ENCODE results near the gene ZNF341. TPM values are rescaled to one million over a fixed set of nuclear protein-coding genes. Genes with fewer than 3 reads are reported as not detected.

The ZNF341 gene
- total and polyA plus RNA-seq, 9 of the 15 experiments (the other 6 are each of a cell fraction or from before 2014, with no cell fraction given) = 0.08 to 2.6 (median 1.0) TPM

- Histone ChIP-seq H3K4me2 (ENCODE audit: insufficient read depth, low read length) (peak overlapping the region; percentile 94), H4K20me1 (replicated peaks; ENCODE audit: control insufficient read depth, insufficient read depth, low read length) (peaks cover 25% of the 10 kb centered on the region; the same call in 1 of the 2 replicates), H2AFZ (ENCODE audit: low read depth, low read length) (peak overlapping the region; percentile 59; the same call in 1 of the 2 replicates), H3K9ac (ENCODE audit: insufficient read depth in 1 of 2, low read depth in 2 of 2, low read length in 2 of 2) (peak overlapping the region; percentile 75 to 95), H3K27me3 (ENCODE audit: control insufficient read depth in 2 of 2, insufficient read depth in 2 of 2, low read length in 2 of 2) (no peaks in the 10 kb centered on the region), H3K4me1 (replicated peaks in 1 of 2; ENCODE audit: control insufficient read depth in 2 of 2, insufficient read depth in 2 of 2, low read length in 2 of 2) (peaks cover 40 to 57% of the 10 kb centered on the region in 2 experiments), H3K36me3 (ENCODE audit: control insufficient read depth, insufficient read depth, low read length) (peaks cover 13% of the 10 kb centered on the region; the same call in 1 of the 3 replicates), H3K4me3 (peak overlapping the region; percentile 65), H3K79me2 (ENCODE audit: control insufficient read depth, insufficient read depth, low read length) (peaks cover 35% of the 10 kb centered on the region), H3K9me1 (ENCODE audit: control insufficient read depth, insufficient read depth, low read length) (no peaks in the 10 kb centered on the region), H3K27ac (ENCODE audit: extremely low read depth, low read depth, low read length) (peak overlapping the region; percentile 76), H3K9me3 (replicated peaks; ENCODE audit: control insufficient read depth, insufficient read depth, low read depth, low read length) (no peaks in the 10 kb centered on the region)
- 2% methylated on average over 48 of the region's 53 CpGs for WGBS (ENCODE audit: insufficient coverage, low coverage, missing lambda C conversion rate)
- FAIRE-seq (peak; percentile 19), ATAC-seq (peak; percentile 78), DNase-seq (ENCODE audit: extremely low read depth in 1 of 4, low spot score in 3 of 4) (peak; percentile 87 to 93 (median 90))
- TSS peak; percentile 64 for BruUV-seq (replicated peaks)
- ChIA-PET POLR2A (interaction anchor here (0.6 to 2.5 kb wide), 10 partner anchors 10 to 196 kb away, joined by 3 to 17 read pairs (median 4); partner anchors contain the start of genes ACTL10, CBFA2T2 and NECAB3), CTCF (ENCODE audit: low intra/inter-chr PET ratio) (interaction anchor here (0.9 kb wide), 1 partner anchor 47 kb away, joined by 4 read pairs; the partner anchor contains the start of gene ZNF341)
- intact Hi-C loops (cut with micrococcal nuclease) (loop anchor here (5.0 kb wide), 2 partner anchors 47 to 127 kb away; partner anchors contain the start of genes CHMP4B and ZNF341), in situ Hi-C loops (cut with MboI) (no loop called here)
- TF ChIP-seq HMGN3 (IDR thresholded peaks at IDR 0.05; ENCODE audit: borderline replicate concordance, extremely low read depth, insufficient read length, low read depth, low read length) (peak; percentile 16), U2AF1 (optimal IDR thresholded peaks at IDR 0.05; ENCODE audit: low read depth, low read length) (no peak), EP300 (IDR thresholded peaks at IDR 0.05; ENCODE audit: low read length) (no peak), CBX8 (IDR thresholded peaks at IDR 0.05; ENCODE audit: borderline replicate concordance, extremely low read depth, low read depth, low read length, poor library complexity, severe bottlenecking) (no peak), CXXC5 (CRISPR knock-in tag; IDR thresholded peaks at IDR 0.05) (no peak), RNF219 (CRISPR knock-in tag; IDR thresholded peaks at IDR 0.05) (no peak), COPS2 (conservative IDR thresholded peaks at IDR 0.05) (no peak)
- TF ChIP-seq, protein P1, sequence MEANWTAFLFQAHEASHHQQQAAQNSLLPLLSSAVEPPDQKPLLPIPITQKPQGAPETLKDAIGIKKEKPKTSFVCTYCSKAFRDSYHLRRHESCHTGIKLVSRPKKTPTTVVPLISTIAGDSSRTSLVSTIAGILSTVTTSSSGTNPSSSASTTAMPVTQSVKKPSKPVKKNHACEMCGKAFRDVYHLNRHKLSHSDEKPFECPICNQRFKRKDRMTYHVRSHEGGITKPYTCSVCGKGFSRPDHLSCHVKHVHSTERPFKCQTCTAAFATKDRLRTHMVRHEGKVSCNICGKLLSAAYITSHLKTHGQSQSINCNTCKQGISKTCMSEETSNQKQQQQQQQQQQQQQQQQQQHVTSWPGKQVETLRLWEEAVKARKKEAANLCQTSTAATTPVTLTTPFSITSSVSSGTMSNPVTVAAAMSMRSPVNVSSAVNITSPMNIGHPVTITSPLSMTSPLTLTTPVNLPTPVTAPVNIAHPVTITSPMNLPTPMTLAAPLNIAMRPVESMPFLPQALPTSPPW (CRISPR knock-in tag; IDR thresholded peaks at IDR 0.05) = no peak; the same call in 1 of the 2 replicates
- TF ChIP-seq, protein P2, sequence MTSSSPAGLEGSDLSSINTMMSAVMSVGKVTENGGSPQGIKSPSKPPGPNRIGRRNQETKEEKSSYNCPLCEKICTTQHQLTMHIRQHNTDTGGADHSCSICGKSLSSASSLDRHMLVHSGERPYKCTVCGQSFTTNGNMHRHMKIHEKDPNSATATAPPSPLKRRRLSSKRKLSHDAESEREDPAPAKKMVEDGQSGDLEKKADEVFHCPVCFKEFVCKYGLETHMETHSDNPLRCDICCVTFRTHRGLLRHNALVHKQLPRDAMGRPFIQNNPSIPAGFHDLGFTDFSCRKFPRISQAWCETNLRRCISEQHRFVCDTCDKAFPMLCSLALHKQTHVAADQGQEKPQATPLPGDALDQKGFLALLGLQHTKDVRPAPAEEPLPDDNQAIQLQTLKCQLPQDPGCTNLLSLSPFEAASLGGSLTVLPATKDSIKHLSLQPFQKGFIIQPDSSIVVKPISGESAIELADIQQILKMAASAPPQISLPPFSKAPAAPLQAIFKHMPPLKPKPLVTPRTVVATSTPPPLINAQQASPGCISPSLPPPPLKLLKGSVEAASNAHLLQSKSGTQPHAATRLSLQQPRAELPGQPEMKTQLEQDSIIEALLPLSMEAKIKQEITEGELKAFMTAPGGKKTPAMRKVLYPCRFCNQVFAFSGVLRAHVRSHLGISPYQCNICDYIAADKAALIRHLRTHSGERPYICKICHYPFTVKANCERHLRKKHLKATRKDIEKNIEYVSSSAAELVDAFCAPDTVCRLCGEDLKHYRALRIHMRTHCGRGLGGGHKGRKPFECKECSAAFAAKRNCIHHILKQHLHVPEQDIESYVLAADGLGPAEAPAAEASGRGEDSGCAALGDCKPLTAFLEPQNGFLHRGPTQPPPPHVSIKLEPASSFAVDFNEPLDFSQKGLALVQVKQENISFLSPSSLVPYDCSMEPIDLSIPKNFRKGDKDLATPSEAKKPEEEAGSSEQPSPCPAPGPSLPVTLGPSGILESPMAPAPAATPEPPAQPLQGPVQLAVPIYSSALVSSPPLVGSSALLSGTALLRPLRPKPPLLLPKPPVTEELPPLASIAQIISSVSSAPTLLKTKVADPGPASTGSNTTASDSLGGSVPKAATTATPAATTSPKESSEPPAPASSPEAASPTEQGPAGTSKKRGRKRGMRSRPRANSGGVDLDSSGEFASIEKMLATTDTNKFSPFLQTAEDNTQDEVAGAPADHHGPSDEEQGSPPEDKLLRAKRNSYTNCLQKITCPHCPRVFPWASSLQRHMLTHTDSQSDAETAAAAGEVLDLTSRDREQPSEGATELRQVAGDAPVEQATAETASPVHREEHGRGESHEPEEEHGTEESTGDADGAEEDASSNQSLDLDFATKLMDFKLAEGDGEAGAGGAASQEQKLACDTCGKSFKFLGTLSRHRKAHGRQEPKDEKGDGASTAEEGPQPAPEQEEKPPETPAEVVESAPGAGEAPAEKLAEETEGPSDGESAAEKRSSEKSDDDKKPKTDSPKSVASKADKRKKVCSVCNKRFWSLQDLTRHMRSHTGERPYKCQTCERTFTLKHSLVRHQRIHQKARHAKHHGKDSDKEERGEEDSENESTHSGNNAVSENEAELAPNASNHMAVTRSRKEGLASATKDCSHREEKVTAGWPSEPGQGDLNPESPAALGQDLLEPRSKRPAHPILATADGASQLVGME (CRISPR knock-in tag; IDR thresholded peaks at IDR 0.05) = no peak
These were observed 46.3 kb upstream of the ZNF341 start for GRCh38 chr20:33685328-33686099.

All from K562 (cell line).